NCI-H2171 treated with DMSO at 0.1 percent for 48 hours (cell line): ENCODE data around the gene FPR2.
"Not testable (repeated sequence)": the region's sequence is repeated elsewhere in the genome, so short reads cannot be mapped to it uniquely, and the experiment has no call there.

Source experiments
- DNase-seq: peaks from one replicate; lab custom pipeline; 2025; lab: John Stamatoyannopoulos, UW

FPR2 gene

GRCh38 chr19:51806571-51806970, 45.6 kb downstream of the FPR2 start:
- not testable (repeated sequence) for DNase-seq

DNA sequence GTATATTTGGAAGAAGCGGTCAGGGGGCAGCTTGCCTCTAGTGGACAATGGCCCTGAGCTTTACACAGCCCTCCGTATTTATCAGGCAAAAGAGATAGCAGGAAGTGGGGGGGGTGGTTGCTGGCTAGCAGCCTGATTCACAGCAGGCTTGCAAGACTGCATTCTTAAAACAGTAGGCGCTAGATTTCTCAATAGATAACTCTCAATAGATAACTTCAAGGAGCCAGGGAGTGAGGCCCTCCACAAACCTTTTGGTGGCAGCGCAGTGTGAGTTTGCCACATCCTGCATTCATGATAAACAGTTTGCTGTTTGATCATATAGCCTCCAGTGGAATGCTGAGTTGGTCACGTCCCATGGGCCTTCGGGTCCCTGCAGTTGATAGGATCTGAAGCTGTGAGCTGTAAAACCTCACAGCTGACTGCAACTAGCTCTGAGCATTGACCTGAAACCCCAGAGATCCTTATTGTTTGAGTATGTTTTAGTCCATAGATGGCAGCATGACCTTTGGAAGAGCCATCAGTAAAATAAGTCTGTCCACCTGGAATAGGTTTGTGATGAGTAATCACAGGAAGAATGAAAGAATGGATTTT, 46.2 kb downstream of the FPR2 start:
- DNase-seq = no peak

DNA sequence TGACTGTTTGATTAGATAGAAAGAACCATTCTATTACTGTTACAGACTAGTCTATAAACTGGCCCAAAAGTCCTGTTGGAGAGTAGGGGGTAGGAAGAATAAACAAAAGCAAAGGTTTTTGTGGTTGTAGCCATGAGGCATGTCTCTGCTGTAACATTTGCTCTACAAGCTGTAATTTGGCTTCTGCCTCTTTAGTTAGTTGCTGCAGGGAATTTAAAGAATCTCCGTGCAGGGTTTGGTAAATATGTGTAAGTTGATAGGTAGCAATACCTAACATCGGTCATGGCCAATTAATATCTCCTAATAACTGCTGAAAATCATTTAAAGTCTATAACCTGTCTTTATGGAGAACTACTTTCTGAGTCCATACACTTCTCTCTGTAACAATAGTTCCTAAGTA, 46.9 kb downstream of the FPR2 start:
- DNase-seq = no peak

GRCh38 chr19:51808333-51808986, 47.5 kb downstream of the FPR2 start:
- DNase-seq = peak; percentile 4

GRCh38 chr19:51809787-51810186, 48.8 kb downstream of the FPR2 start:
- no peak for DNase-seq

DNA sequence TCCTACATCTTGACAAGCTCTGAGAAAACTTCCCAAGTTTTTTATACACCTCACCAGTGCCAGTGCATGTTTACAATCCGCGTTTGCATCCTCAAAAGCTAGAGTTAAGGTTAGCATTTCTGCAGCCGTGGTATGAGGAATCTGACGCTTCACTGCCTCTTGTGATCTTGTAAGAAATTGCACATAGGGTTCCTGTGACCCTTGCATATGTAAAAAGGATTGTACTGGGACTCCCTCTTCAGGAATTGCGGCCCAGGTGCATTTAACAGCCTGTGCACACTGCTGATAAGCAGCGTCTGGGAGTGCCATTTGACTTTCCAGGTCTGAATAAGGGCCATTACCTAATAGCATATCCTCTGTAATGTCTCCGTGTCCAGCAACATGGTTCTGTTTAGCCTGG, 49.2 kb downstream of the FPR2 start:
- DNase-seq = peak; percentile 30

- no peak for DNase-seq
These were observed 50.4 kb downstream of the FPR2 start for GRCh38 chr19:51811344-51811743.

DNA sequence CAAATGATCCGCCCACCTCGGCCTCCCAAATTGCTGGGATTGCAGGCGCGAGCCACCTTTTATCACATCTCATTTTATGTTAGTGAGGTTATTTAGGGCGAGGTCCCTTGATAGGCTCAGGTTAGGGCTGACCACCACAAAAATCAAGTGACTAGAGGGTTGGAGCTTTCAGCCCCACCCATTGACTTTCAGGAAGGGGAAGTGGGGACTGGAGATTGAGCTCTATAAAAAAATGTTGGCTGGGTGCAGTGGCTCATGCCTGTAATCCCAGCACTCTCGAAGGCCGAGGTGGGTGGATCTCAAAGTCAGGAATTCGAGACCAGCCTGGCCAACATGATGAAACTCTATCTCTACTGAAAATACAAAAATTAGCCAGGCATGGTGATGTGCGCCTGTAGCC, 54.1 kb downstream of the FPR2 start:
- DNase-seq = no peak

- DNase-seq = no peak
These were observed 55.7 kb downstream of the FPR2 start for GRCh38 chr19:51816711-51817110.

GRCh38 chr19:51820011-51820410, 59.0 kb downstream of the FPR2 start:
- no peak for DNase-seq
